GM19438 (cell line): ENCODE data around the gene TRPT1.

Source experiments
- ATAC-seq: cut with Tn5 transposase; IDR thresholded peaks from one replicate; pipeline ENCODE4 v1.9.1; 2021; ENCODE audit warnings: low read depth; ENCODE audit not compliant: unreplicated experiment

The TRPT1 gene

DNA sequence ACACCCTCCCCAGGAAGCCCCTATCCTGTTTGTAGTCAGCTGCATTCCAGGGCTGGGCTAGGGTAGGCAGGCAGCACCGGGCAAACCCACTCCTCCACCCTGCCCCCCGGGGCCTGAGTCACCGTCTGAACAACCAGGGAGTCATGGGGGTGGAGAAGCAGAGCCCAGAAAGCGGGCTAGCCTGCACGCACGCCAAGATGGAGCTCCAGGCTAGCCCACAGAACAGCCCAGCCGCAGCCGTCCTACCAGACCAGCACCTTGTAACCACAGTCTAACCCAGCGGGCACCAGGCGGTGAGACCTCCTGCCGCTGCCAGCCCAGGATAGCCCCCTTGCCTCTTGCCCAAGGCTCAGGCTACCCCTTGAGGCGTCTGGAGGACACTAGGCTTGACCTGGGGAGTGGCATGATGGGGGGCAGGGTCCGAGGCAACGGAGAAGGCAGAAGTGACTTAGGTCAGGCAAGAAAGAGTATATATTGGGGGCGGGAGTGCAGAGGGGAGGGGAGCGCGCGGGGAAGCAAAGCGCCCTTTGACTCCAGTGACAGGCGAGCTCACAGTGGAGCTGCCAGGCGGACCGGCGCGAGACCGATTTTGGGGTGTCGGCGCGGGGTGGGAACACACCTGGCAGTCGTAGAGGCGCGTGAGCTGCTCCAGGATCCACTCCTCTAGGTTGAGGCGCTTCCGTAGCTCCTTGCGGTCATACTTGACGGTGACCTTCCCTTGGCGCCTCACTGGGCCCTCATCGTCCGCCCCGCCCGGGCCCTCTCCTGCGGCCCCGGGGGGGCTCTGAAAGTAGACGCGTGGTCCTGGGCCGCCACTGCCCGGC lies 20.0 kb upstream of the TRPT1 start:
- ATAC-seq: no peak

DNA sequence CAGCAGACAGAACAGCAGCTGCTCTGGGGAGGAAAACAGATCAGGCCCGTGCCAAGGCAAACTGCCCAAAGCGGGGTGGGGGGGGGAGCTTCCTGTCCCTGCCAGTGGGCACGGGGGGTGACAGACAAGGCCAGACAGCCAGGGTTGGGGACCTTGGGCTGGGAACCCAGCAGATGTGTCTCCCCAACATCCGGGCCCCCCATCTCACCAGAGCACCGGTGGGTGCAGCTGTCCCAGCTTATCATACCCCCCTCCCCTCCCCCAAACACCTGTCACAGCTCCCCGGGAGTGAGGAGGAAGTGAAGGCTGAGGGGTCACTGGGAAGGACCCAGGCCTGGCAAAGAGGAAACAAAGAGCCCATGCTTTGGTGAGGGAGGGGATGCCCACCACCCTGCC lies 19.4 kb upstream of the TRPT1 start:
- no peak for ATAC-seq

DNA sequence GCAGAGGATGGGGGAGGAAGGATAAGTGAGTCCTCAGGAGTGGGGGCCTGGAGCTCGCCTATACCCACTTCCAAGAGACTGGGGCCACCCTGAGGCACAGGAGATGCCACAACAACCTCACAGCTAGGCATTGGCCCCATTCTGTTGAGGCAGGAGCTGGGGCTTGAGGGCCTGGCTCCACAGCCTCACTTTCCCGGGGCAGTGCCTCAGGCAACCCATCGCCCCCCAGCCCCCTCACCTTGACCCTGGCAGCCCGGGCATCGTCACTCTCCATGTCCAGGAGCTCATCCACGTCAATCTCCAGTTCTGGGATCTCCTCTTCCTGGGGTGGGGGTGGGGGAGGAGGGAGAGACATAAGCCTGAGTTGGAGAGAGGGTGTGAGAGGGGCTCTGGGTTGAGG lies 19.0 kb upstream of the TRPT1 start:
- no peak for ATAC-seq

DNA sequence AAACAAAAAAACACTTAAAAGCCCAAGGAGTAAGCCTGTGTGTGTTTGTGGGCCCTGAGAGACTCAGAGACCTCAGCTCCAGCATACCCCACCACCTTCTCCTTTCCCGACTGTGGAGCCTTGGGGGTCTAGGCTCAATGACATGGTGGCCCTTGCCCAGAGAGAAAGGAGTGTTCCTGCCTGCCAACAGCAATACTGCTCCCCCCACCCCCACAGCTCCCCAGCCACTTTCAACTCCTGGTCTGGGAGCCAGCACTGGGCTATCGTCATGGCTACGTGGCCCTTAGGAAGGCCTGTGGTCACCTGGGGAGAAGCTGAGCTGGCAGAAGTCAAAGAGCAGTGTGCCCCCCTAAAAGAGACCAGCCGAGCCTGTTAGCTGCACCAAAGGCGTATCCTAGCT lies 18.1 kb upstream of the TRPT1 start:
- no peak for ATAC-seq

DNA sequence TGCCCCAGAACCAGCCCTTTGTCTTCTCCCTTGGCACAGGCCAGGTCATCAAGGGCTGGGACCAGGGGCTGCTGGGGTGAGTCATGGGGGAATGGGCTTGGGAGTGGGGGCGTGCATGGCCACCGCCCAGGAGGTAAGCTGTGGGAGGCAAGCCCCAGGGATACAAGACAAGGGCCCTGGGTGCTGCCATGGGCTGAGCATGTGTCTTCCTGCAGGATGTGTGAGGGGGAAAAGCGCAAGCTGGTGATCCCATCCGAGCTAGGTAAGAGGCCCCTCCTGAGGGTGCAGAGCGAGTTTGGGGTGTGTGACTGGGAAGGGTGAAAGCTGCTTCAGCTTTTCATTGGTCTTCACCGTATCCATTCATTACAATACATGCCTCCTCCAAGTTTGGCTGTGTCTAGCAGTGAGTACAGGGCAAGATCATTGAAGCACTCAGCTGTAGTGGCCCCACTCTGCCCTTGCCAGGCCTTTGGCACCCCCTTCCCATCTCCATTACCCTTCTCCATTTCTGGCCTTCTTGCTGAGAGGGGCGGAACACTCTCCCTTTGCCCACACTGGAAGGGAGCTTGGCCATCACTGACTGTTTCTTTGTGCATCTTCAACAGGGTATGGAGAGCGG lies 17.4 kb upstream of the TRPT1 start:
- ATAC-seq: no peak

DNA sequence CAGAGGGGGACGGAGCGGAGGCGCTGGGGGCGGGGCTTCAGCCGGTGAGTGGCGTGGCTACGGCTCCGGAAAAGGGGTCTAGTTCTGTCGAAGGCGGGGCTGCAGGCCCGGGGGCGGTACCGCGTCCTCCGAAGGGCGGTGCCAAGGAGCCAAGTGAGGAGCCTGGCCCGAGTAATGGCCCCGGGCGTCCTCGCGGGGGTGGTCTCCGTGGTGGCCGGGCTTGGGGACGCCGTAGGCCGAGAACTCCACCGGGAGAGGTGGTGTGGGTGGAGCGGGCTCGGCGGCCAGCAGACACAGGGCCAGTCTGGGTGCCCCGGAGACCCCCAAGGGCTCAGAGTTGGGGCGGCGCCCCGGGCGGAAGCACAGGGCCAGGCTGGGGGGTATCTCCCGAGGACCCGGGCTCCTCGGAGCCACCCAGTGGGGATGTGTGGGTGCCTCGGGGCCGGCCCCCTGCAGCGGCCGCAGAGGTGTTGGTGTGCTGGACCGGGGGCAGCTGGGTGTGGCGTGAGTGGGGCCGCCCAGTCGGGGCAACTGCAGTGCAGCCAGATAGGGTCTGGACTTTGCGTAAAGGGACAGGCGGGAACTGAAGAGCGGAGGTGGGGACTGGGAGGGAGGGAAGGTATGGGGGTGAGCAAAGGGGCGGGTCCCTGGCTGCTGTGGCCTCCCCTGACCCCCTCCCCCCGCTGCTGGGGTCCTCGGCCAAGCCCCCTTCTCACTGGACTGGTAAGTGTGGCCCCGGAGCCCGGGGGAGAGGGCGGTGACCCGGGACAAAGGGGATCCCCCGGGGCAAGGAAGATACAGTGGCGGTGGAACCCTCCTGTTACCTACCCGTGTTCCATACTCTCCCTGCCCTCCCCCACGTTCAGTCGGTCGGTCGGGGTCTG lies 15.7 kb upstream of the TRPT1 start:
- peak; percentile 6 for ATAC-seq

DNA sequence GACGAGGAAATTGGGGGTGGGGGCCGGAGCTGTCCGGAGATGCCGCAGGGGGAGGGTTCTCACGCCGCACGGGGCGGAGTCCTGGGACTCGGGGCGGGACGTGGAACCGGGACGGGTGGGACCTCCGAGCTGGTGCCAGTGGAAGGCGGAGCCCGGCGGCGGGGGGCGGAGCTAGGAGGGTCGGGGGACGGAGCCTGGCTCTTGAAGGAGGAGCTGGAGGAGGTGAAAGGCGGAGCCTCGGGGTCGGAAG lies 15.2 kb upstream of the TRPT1 start:
- peak; percentile 64 for ATAC-seq

DNA sequence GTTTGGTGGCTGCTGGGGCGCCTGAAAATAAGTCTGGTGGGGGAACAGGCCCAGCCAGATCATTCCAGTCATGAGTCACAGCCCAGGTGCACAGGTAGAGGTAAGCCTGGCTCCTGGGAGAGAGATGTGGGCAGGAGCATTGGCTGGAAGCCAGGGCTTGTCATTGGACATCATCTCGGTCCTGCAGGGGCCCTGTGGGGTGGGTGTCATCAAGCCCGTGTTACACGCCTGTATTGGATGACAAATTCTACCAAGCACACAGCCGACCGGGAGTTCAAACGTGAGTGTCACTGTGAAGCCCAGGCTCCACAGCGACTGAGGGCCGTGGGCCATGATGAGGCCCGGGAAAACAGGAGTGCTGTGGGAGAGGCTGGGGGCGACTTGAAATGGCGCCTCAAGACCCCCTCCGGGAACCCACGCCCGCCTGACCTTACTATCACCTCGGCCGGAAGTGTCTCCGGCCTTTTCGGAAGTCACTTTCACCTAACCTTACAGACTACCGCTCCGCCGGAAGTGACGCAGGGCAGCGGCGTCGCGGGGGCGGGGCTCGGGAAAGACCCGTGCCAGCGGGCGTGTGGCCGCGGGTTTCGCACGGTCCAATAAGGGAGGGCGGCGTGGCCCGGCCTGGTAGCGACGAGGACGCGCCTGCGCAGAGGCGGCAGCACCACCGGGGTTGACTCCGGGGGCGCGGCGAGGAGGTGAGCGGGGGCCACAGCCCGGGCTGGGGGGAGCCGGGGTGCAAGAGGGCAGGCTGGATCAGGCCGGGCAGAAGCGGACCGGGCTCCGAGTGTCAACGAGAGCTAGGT lies 14.7 kb upstream of the TRPT1 start, which contains the start of gene FKBP2:
TSS of gene FKBP2 (plus strand) at position 661 of the 806 bp plus-strand sequence. CDS start 1,293 bp downstream, outside the sequence.
- peak; percentile 44 for ATAC-seq

DNA sequence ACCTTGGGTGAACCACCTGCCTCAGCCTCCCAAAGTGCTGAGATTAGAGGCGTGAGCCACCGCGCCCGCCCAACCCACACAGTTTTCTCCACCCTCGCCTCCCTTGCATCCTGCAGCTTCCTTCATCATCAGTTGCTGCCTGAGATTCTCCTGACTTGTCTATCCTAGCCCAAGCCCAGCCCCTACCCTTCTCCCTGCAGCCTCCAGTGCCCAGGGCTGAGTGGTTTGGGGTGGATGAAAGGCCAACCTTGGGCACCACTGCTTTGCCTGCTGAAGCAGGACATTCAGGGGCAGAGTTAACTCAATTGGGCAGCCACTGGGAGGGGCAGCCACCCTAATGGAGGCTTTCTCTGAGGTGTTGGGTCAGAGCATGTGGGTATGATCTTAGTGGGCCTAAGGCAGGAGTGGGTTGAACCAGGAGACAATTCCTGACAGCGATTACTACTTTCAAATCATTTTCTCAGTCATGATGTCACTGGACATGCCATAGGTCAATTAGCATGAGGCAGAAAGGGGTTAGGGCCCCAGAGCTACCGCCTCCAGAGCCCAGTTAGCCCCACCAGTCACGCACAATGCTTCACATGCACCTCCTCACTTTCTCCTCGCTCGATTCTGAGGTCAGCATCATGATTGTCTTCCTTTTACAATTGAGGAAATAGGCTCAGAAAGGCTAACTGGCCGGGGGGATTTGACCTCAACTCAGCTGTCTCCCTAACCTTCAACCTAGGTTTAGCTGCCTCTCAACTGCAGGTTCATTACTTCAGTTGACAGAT lies 13.9 kb upstream of the TRPT1 start:
- no peak for ATAC-seq

DNA sequence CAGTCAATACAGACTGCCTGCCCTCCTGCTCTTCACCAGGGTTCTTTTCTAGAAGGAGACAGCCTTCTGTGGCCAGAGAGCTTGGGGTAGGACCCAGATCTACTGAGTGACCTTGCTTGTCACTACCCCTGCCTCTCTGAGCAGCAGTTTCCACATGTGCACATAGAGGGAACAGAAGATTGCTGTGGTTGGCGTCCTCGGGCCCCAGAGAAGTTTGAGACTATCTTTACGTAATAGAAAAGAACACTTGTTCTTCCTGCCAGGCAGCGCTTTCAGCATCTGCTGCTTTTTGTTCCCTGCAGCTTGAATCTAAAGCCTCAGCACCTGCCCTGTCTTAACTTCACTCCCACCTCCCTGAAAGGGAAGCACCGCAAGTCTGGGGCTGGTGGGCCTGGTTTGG lies 13.0 kb upstream of the TRPT1 start:
- ATAC-seq: no peak

DNA sequence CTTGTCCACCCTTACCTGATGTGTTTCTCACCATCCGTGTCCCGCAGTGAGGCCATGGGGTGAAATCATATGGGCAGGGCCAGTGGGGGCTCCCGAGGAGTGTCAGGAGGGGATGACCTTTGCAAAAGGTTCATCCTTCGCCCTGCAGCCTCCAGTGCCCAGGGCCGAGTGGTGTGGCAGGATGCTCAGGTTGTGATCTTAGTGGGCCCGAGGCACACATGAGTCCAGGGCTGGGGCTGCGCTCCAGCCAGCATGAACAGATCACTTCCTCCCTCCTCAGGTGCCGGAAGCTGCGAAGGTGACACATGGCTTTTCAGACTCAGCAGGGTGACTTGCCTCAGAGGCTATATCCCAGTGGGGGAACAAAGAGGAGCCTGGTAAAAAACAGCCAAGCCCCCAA lies 12.1 kb upstream of the TRPT1 start:
- ATAC-seq: no peak

DNA sequence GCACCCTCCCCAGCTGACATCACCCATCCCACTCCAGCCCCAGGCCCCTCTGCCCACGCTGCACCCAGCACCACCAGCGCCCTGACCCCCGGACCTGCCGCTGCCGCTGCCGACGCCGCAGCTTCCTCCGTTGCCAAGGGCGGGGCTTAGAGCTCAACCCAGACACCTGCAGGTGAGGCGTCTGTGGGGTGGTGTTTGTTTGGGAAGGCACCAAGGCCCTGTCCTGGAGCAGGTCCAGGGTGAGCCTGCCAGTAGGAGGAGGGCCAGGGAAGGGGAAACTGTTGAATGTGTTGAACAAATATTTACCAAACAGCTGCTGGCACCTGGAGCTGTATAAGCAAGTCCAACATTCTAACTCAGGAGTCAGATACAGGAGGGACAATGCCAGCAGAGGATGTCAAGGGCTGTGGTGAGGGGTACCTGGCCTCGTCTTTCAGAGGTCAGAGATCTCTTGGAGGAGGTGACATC lies 11.5 kb upstream of the TRPT1 start:
- no peak for ATAC-seq

DNA sequence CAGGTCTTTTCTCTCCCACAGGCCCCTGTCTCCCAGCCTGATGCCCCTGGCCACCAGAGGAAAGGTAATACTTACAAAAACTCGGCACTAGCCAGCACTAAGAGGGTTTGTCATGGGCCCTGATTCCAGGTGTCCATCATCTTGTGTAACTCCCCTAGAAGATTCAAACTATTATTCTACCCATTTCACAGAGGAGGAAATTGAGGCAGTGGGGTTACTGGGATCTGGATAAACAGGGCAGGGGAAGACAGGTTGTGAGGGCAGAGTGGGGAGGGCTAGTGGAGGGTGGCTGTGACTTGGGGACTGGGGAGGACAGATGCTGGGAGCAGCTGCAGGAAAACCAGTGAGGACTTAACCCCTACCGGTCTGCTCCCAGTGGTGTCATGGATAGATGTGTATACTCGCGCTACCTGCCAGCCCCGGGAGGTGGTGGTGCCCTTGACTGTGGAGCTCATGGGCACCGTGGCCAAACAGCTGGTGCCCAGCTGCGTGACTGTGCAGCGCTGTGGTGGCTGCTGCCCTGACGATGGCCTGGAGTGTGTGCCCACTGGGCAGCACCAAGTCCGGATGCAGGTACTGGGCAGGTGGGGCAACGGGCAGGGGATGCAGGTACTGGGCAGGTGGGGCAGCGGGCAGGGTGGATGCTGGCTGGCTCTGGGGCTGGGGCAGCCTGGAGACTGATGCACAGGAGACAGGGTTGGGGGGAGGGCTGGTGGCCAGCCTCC lies 9.6 kb upstream of the TRPT1 start:
- no peak for ATAC-seq

DNA sequence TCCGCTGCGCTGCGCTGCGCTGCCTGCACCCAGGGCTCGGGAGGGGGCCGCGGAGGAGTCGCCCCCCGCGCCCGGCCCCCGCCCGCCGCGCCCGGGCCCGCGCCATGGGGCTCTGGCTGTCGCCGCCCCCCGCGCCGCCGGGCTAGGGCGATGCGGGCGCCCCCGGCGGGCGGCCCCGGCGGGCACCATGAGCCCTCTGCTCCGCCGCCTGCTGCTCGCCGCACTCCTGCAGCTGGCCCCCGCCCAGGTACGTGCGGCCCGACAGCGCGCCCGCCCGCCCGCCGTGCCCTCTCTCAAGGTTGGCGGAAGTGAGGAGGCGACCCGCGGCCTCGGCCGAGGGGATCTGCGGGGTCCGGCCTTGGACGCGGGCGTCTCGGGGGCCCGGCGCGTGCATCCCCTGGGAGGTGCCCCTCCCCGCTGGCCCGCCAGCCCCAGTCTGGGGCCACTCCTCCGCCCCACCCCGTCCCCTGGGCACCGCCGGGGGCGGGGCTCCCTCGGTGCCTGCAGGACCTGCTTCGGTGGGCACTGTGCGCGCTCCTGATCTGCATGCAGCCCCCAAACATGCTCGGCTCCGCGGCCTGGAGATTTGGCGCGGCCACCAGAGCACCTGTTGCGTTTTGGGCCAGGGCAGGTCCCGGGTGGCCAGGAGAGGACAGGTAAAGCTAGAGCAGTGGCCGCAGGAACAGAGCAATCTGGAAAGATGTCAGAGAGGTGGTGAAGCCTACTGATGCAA lies 8.8 kb upstream of the TRPT1 start:
- ATAC-seq: no peak

DNA sequence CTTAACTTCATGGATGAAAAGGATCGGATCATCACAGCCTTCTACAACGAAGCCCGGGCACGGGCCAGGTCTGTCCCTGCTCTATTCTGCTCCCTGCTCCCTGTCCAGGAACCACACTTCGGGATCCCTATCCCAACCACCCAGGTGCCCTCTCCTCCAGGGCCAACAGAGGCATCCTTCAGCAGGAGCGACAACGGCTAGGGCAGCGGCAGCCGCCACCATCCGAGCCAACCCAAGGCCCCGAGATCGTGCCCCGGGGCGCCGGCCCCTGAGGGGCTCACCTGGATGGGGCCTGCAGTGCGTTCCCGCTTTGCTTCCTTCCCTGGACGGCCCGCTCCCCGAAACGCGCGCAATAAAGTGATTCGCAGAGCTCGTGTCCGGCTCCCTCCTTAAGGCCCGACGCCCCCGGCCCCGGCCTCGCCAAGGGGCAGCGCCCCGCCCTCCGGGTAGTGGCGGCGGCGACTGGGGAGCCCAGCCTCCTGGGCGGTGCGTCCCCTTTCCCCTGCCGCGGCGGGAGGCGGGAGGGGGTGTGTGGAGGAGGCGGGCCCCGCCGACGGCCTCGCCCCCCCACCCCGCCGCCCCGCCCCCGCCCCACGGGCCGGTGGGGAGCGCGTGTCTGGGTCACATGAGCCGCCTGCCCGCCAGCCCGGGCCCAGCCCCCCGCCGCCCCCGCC lies 8.1 kb upstream of the TRPT1 start, which contains the start of gene VEGFB:
TSS of gene VEGFB (plus strand) at position 672 of the 674 bp plus-strand sequence. CDS start 250 bp downstream, outside the sequence.
- peak; percentile 35 for ATAC-seq

DNA sequence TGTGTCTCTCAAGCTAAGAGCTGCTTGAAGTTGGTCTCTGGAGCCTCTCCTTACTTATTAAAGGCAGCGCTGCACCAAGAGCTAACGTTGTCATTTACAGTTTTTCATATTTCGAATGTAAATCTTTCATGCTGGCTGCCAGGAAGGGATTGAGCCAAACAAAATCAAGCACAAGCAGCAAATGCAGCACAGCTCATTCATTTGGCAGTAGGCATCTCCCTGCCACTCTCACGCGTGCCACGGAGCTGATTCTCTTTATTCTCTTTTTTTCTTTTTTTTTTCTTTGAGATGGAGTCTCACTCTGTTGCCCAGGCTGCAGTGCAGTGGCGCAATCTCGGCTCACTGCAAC lies 7.0 kb upstream of the TRPT1 start:
- no peak for ATAC-seq

DNA sequence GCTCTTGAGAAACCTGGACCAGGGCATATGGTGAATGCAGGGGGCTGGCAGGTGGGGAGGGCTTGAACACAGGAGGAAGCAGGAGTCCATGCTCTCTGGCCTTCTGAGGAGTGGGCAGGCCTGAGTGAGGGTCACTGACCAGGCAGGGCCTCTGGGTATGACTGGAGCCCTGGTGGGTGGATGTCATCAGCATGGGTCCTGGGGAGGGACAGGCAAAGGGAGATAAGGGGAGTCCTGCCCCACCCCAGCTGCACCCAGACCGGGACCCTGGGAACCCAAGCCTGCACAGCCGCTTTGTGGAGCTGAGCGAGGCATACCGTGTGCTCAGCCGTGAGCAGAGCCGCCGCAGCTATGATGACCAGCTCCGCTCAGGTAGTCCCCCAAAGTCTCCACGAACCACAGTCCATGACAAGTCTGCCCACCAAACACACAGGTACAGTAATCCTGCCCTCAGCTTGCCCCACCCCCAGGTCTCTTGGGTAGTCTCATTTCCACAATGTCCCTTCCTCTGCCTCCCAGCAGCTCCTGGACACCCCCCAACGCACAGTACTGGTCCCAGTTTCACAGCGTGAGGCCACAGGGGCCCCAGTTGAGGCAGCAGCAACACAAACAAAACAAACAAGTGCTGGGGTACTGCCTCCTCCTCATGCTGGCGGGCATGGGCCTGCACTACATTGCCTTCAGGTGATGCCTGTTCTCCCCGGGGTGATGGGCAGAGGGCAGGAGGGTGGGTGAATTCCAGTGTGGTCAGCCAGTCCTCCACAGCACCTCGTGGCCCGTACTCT lies 6.4 kb upstream of the TRPT1 start:
- ATAC-seq: no peak
